ENCODE data around the gene RAB5IF. TPM values are rescaled to one million over a fixed set of nuclear protein-coding genes. Genes with fewer than 3 reads are reported as not detected.
A peak's percentile ranks its signal among the peaks of the same experiment; 100 is the strongest.

The RAB5IF gene
- total and polyA plus RNA-seq, 2 of the 13 experiments (the other 11 are each of a cell fraction or from before 2014, with no cell fraction given), result 261 to 305 TPM

GRCh38 chr20:36605399-36606157 is at the start of gene RAB5IF (continued):
- no peak; the same call in none of the 2 replicates for TF ChIP-seq ZNF333 (CRISPR knock-in tag; IDR thresholded peaks at IDR 0.05; ENCODE audit: borderline replicate concordance)
- TF ChIP-seq KDM5A (IDR thresholded peaks at IDR 0.05; ENCODE audit: borderline replicate concordance, low read length), result peak; percentile 87
- peak; percentile 83 for TF ChIP-seq HNRNPLL (IDR thresholded peaks at IDR 0.05; ENCODE audit: low read depth, low read length, poor library complexity, severe bottlenecking)
- TF ChIP-seq TRIM24 (CRISPR knock-in tag; IDR thresholded peaks at IDR 0.05), result no peak
- no peak; the same call in 1 of the 2 replicates for TF ChIP-seq HIC2 (CRISPR knock-in tag; IDR thresholded peaks at IDR 0.05; ENCODE audit: low read depth)
- TF ChIP-seq ZNF253 (CRISPR knock-in tag; IDR thresholded peaks at IDR 0.05; ENCODE audit: borderline replicate concordance), result peak; percentile 73; the same call in 1 of the 2 replicates
- peak; percentile 88 for TF ChIP-seq ZNF329 (CRISPR knock-in tag; IDR thresholded peaks at IDR 0.05; ENCODE audit: low read depth)
- TF ChIP-seq DRAP1 (CRISPR knock-in tag; IDR thresholded peaks at IDR 0.05), result peak; percentile 92
- TF ChIP-seq ZNF337 (CRISPR knock-in tag; IDR thresholded peaks at IDR 0.05; ENCODE audit: borderline replicate concordance, low read depth), result peak; percentile 90
- TF ChIP-seq AKAP8 (CRISPR knock-in tag; IDR thresholded peaks at IDR 0.05), result peak; percentile 90
- TF ChIP-seq ZNF407 (CRISPR knock-in tag; IDR thresholded peaks at IDR 0.05; ENCODE audit: not compliant biosample characterization), result peak; percentile 92
- peak; percentile 89; the same call in 1 of the 2 replicates for TF ChIP-seq GZF1 (CRISPR knock-in tag; IDR thresholded peaks at IDR 0.05)
- TF ChIP-seq, protein P1, sequence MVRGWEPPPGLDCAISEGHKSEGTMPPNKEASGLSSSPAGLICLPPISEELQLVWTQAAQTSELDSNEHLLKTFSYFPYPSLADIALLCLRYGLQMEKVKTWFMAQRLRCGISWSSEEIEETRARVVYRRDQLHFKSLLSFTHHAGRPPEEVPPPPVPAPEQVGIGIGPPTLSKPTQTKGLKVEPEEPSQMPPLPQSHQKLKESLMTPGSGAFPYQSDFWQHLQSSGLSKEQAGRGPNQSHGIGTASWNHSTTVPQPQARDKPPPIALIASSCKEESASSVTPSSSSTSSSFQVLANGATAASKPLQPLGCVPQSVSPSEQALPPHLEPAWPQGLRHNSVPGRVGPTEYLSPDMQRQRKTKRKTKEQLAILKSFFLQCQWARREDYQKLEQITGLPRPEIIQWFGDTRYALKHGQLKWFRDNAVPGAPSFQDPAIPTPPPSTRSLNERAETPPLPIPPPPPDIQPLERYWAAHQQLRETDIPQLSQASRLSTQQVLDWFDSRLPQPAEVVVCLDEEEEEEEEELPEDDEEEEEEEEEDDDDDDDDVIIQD (CRISPR knock-in tag; IDR thresholded peaks at IDR 0.05; ENCODE audit: low read depth), result peak; percentile 96
- TF ChIP-seq MAFG (CRISPR knock-in tag; IDR thresholded peaks at IDR 0.05), result no peak
- TF ChIP-seq, protein P2, sequence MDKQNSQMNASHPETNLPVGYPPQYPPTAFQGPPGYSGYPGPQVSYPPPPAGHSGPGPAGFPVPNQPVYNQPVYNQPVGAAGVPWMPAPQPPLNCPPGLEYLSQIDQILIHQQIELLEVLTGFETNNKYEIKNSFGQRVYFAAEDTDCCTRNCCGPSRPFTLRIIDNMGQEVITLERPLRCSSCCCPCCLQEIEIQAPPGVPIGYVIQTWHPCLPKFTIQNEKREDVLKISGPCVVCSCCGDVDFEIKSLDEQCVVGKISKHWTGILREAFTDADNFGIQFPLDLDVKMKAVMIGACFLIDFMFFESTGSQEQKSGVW (CRISPR knock-in tag; IDR thresholded peaks at IDR 0.05; ENCODE audit: borderline replicate concordance), result no peak

Measured in HepG2 (cell line).